ENCODE measurements around the gene FLII. TPM values are rescaled to one million over a fixed set of nuclear protein-coding genes. Genes with fewer than 3 reads are reported as not detected.

FLII gene
- total and polyA plus RNA-seq, 2 of the 13 experiments (the other 11 are each of a cell fraction or from before 2014, with no cell fraction given) = 130 to 303 TPM

GRCh38 chr17:18203308-18203707 lies 55.2 kb downstream of the FLII start (continued):
- TF ChIP-seq RXRA (CRISPR knock-in tag; IDR thresholded peaks at IDR 0.05) (peak; percentile 63; the same call in 1 of the 2 replicates), NR2F6 (IDR thresholded peaks at IDR 0.05) (peak; percentile 67), NR2F6 (CRISPR knock-in tag; IDR thresholded peaks at IDR 0.05) (peak; percentile 78), ZNF75D (CRISPR knock-in tag; IDR thresholded peaks at IDR 0.05; ENCODE audit: borderline replicate concordance) (no peak), ZMAT5 (CRISPR knock-in tag; IDR thresholded peaks at IDR 0.05; ENCODE audit: borderline replicate concordance, low read depth) (no peak), SMARCE1 (IDR thresholded peaks at IDR 0.05; ENCODE audit: borderline replicate concordance) (no peak), IRF2 (CRISPR knock-in tag; IDR thresholded peaks at IDR 0.05) (no peak), ZSCAN30 (CRISPR knock-in tag; IDR thresholded peaks at IDR 0.05) (no peak), HOXA7 (CRISPR knock-in tag; IDR thresholded peaks at IDR 0.05) (no peak), ZFP91 (CRISPR knock-in tag; IDR thresholded peaks at IDR 0.05; ENCODE audit: borderline replicate concordance) (no peak), MXD4 (CRISPR knock-in tag; IDR thresholded peaks at IDR 0.05) (no peak), ZNF513 (CRISPR knock-in tag; conservative IDR thresholded peaks at IDR 0.05) (no peak), HDAC6 (IDR thresholded peaks at IDR 0.05; ENCODE audit: low read depth, low read length) (no peak), ZBTB21 (CRISPR knock-in tag; IDR thresholded peaks at IDR 0.05) (no peak), NR2C2 (CRISPR knock-in tag; IDR thresholded peaks at IDR 0.05; ENCODE audit: borderline replicate concordance) (peak; percentile 41; the same call in 1 of the 2 replicates), FLYWCH1 (CRISPR knock-in tag; IDR thresholded peaks at IDR 0.05) (no peak), PHF20 (CRISPR knock-in tag; IDR thresholded peaks at IDR 0.05) (no peak), FOSL1 (CRISPR knock-in tag; IDR thresholded peaks at IDR 0.05; ENCODE audit: borderline replicate concordance) (peak; percentile 69; the same call in 1 of the 2 replicates), ZBTB8A (CRISPR knock-in tag; IDR thresholded peaks at IDR 0.05; ENCODE audit: borderline replicate concordance, low read depth) (no peak), PAXIP1 (CRISPR knock-in tag; conservative IDR thresholded peaks at IDR 0.05) (no peak), TBX3 (IDR thresholded peaks at IDR 0.05; ENCODE audit: borderline replicate concordance) (peak; percentile 38; the same call in 1 of the 2 replicates), RFX5 (IDR thresholded peaks at IDR 0.05; ENCODE audit: low read depth, low read length) (no peak), GABPB1 (CRISPR knock-in tag; IDR thresholded peaks at IDR 0.05) (no peak), NR2F1 (CRISPR knock-in tag; IDR thresholded peaks at IDR 0.05) (peak; percentile 35 to 83; a peak in 2 of 4 replicates), PLRG1 (conservative IDR thresholded peaks at IDR 0.05) (no peak), ZNF720 (CRISPR knock-in tag; IDR thresholded peaks at IDR 0.05) (no peak), SYNCRIP (IDR thresholded peaks at IDR 0.05; ENCODE audit: insufficient read depth, low read depth, low read length) (no peak)

Data from HepG2 (cell line).